ENCODE measurements around the gene METAP1.
A peak's percentile ranks its signal among the peaks of the same experiment; 100 is the strongest.
"Not testable (repeated sequence)": the region's sequence is repeated elsewhere in the genome, so short reads cannot be mapped to it uniquely, and the experiment has no call there.

Gene METAP1

GRCh38 chr4:99059550-99059949, 64.0 kb downstream of the METAP1 start:
- no peak for DNase-seq (ENCODE audit: low spot score)

DNA sequence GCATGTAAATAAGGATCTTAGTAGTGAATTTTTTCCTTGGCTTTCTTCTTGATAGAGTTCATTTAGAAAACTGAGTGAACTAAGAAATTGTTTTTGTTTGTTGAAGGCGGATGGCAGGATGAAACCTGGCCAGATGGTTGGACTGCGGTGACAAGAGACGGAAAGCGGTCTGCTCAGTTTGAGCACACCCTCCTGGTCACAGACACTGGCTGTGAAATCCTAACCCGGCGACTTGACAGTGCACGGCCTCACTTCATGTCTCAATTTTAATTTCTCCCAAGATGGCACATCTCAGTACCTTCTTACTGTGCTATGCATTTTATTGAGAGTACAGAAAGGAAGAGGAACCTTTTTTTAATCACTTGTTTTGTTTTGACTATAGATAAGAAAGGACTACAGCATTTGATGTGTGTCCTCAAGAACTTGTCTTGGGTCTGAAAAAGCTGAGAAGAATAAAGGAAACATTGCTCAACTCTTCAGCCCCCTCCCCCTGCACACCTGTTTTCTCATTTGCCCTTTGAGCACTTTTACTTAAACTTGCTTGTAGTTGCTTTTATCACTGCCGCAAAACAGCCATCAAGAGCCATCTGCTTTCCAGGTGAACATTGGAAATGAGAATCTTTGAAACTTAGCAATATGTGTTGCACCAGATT, 65.7 kb downstream of the METAP1 start:
- no peak for DNase-seq (ENCODE audit: low spot score)

GRCh38 chr4:99062120-99062519, 66.6 kb downstream of the METAP1 start:
- no peak for DNase-seq (ENCODE audit: low spot score)

GRCh38 chr4:99065521-99065920, 70.0 kb downstream of the METAP1 start:
- not testable (repeated sequence) for DNase-seq (ENCODE audit: low spot score)

GRCh38 chr4:99067617-99068016, 72.1 kb downstream of the METAP1 start:
- no peak for DNase-seq (ENCODE audit: low spot score)

- DNase-seq (ENCODE audit: low spot score) = no peak
Measured at GRCh38 chr4:99071159-99071558, 75.6 kb downstream of the METAP1 start.

DNA sequence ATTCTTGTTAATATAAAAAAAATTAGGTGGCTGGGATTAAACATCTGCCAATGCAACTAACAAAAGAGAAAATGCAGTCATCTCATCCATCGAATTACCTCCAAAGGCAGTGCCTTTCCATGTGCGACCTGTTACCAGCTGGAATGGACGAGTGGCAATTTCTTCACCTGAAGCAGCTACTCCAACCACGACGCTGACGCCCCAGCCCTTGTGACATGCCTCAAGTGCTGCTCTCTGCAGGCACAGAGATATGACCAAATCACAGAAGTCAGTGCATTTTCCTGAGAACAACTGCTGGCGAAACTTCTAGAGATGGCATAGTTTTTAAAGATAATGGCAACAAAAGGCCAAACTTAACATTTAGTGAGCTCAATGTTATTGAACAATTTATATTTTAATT, 79.3 kb downstream of the METAP1 start:
- no peak for DNase-seq (ENCODE audit: low spot score)

DNA sequence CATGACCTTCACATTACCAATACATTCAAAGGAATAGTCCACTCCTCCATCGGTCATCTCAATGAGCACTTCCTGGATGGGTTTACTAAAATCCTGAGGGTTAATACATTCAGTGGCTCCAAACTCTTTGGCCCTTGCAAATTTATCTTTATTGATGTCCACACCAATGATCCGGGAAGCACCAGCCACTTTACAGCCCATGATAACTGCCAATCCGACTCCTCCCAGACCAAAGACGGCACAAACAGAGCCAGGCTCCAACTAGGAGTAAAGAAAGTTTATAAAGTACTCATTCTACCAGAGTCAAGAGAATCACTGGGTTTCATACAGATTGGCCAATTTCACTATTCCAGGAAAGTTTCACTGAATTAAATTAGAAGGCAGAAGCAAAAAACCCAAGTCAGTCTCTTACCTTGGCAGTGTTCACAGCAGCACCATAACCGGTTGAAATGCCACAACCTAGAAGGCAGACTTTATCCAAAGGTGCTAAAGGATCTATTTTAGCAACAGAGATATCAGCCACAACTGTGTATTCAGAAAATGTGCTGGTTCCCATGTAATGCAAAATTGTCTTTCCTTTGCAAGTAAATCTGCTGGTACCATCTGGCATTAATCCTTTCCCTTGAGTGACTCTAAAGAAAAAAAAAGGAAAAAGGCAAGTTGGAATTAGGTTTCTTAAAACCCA, 80.9 kb downstream of the METAP1 start:
- no peak for DNase-seq (ENCODE audit: low spot score)

GRCh38 chr4:99077177-99077576, 81.7 kb downstream of the METAP1 start:
- no peak for DNase-seq (ENCODE audit: low spot score)

- DNase-seq (ENCODE audit: low spot score) = no peak
Measured at GRCh38 chr4:99078336-99078735, 82.8 kb downstream of the METAP1 start.

GRCh38 chr4:99078931-99079624, 83.6 kb downstream of the METAP1 start:
- DNase-seq (ENCODE audit: low spot score) = no peak

DNA sequence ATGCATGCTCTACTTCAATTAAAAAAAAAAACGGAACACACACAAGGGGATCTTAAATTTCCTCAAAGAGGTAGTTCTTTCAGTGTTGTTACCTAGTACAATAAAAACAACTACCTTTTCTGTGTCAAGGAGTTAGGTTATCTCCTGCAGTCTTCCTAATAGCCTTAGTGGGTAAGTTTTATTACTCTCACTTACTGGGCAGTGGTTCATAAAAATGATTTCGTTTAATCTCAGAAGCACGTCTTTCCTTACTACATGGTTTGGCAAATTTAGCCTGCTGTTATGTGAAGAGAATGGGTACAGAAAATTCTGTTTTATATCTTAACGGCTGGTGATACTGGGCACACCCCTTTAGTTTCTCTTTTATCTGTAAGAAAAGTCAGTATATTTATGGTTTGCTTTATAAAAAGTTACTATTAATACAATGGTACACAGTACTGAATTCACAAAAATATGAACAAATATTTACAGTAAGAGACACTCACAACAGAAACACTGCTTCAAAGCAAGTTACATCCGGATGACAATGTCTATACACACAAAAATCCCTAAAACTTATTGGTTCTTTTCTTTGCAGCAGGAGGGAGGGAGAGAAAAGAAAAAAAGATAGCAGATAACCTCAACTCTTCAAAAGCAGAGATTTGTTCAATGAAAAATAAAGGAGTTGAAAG, 84.2 kb downstream of the METAP1 start:
- no peak for DNase-seq (ENCODE audit: low spot score)

DNA sequence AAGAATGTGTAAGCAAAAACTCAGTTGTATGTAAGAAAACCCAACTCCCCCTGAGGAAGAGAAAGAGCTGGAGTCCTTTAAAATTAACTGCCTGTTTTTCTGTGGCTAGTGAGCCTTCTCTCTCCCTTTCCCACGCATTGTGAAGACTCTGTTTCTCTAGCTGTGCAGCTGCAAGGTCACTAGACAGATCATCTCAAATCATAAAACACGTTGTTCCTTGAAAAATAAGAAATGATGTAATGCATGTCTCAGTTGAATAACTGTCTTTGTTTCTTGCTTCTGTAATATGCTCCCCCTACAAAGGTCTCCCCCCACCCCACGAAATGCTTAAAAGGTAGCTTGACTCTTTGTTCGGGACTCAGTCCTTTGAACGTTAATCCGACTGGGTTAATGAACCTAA, 85.3 kb downstream of the METAP1 start:
- DNase-seq (ENCODE audit: low spot score) = not testable (repeated sequence)

GRCh38 chr4:99082192-99082591, 86.7 kb downstream of the METAP1 start:
- DNase-seq (ENCODE audit: low spot score) = no peak

DNA sequence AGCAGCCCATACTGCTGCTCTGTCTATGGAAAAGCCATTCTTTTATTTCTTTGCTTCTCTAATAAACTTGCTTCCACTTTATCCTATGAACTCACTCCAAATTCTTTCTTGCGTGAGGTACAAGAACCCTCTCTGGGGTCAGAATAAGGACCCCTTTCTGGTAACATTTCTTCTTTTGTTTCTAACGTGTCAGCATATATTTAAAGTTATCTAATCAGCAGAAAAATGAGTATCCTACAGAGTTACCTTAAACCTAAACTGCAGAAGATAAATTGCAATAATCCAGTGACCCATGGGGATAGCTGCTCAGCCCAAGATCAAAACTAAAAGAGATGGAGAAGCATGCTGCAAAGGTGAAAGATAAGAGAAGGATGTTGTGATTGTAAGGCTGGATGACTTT, 89.1 kb downstream of the METAP1 start:
- no peak for DNase-seq (ENCODE audit: low spot score)

DNA sequence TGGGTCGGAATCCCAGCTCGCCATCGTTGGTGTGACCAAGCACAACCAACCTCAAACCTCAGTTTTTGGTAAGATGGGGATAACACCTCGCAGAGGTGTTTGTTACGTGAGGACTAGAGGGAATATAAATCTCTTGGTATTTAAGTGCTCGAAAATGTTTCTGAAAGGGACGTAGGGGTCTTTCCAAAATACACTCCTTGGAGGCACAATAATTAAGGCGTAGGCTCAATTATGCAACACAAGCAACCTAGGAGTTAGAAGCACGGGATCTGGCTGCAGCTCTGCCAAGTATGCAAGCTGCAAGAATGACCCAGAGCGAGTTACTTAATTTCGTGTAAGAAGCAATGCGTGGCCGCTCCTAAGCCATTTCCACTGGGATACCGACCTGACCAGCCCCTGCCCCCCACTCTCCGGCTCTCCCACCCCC, 92.5 kb downstream of the METAP1 start:
- peak; percentile 27 for DNase-seq (ENCODE audit: low spot score)

GRCh38 chr4:99088481-99089365, 93.2 kb downstream of the METAP1 start, which contains the start of gene ADH5:
ADH5 (minus strand) TSS chr4:99088788; CDS start chr4:99088700, 88 bp downstream.
- DNase-seq (ENCODE audit: low spot score) = peak; percentile 51

- DNase-seq (ENCODE audit: low spot score) = no peak
Measured at GRCh38 chr4:99090481-99091215, 95.1 kb downstream of the METAP1 start.

DNA sequence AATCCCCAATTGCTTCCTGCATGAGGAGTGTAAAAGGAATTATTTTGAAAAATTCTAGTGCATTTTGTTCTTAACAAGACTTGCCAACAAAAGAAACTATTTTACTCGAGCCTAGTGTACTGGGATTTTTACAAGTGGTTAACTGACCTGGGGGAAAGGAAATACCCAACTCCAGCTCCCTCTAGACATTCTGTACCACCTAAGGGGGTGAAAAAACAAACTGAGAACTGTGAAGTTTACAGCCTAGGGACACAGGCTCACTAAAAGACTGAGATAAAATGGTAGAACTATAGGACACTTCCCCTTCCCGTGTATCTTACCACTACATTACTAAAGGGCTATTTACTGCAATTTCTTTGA, 95.7 kb downstream of the METAP1 start:
- DNase-seq (ENCODE audit: low spot score) = no peak

DNA sequence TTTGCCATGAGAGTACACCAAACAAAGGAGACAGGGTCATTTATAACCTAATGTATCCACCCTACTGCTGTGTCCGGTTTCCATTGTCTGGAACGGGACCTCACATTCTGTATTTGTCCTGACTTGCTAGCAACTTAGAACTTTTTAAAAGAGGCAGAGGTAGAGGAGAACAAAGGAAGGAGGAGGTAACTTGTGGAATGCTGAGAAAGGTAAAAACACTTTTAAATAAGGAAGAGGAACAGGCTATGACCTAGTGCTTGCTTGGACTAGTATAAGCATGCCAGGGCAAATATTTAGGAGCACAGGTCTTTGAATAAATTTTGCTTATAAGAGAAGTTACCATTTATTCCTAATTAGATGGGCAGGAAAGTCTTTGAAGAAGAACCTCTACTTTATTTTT, 96.3 kb downstream of the METAP1 start:
- DNase-seq (ENCODE audit: low spot score) = not testable (repeated sequence)

DNA sequence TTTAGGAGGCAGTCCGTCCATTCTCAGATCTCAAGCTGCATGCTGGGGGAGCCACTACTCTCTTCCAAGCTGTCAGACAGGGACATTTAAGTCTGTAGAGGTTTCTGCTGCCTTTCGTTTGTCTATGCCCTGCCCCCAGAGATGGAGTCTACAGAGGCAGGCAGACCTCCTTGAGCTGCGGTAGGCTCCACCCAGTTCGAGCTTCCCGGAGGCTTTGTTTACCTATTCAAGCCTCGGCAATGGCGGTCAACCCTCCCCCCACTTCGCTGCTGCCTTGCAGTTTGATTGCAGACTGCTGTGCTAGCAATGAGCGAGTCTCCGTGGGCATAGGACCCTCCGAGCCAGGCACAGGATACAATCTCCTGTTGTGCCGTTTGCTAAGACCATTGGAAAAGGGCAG, 103.8 kb downstream of the METAP1 start:
- no peak for DNase-seq (ENCODE audit: low spot score)
